ENCODE measurements around the gene PSMB3.

- no peak for TF ChIP-seq RFX5 (IDR thresholded peaks at IDR 0.05; ENCODE audit: low read length)
- no peak for TF ChIP-seq EZH2phosphoT487 (IDR thresholded peaks at IDR 0.05; ENCODE audit: borderline replicate concordance, low read depth)
- no peak for TF ChIP-seq RXRA (IDR thresholded peaks at IDR 0.05; ENCODE audit: borderline replicate concordance, low read depth)
Observed at GRCh38 chr17:38753071-38753506, 548 bp downstream of the PSMB3 start.

All from SK-N-SH (cell line).